Activated naive CD4-positive, alpha-beta T cell treated with Interleukin-2 at 50 U/mL for 16 hours (primary cell): ENCODE results near the gene PDE12.

Source experiments
- DNase-seq: peaks from one replicate; pipeline ENCODE4 v3.0.0-alpha.2; 2020

PDE12 gene, protein sequence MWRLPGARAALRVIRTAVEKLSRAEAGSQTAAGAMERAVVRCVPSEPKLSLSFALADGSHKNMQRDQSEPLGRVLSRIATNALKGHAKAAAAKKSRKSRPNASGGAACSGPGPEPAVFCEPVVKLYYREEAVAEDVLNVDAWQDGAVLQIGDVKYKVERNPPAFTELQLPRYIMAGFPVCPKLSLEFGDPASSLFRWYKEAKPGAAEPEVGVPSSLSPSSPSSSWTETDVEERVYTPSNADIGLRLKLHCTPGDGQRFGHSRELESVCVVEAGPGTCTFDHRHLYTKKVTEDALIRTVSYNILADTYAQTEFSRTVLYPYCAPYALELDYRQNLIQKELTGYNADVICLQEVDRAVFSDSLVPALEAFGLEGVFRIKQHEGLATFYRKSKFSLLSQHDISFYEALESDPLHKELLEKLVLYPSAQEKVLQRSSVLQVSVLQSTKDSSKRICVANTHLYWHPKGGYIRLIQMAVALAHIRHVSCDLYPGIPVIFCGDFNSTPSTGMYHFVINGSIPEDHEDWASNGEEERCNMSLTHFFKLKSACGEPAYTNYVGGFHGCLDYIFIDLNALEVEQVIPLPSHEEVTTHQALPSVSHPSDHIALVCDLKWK

DNA sequence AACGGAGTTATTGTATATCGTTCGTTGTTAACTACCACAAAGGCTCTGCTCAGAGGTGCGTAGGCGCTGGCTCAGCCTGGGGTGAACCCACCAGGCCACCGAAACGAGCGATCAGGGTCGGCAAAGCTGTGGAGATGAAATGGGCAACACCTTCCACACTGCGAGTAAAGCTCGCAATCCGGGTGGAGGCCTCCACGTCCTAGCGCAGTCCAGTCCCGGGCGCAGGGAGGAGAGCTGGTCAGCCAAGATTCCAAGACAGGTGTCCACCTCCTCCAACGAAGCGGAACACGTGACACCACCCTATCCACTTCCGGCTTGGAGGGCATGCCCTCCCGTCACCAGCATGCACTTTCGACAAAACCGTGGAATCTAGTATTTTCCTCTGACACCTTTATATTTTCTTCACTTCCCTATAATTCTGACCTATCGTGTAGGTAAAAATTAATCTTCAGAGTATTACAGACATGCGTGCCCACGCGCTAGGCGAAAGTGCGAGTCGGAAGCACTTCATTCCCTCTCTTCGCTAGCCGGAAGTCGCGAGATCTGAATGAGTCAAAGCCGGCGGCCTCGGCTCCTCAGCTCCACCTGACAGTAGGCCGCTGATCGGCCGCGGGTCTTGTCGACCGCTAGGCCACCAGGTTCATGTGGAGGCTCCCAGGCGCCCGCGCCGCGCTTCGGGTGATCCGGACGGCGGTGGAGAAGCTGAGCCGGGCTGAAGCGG is at the start of gene PDE12:
PDE12 (plus strand) TSS at position 537 of the 721 bp plus-strand sequence; CDS start at position 643, 106 bp downstream.
- DNase-seq, result peak; percentile 85

DNA sequence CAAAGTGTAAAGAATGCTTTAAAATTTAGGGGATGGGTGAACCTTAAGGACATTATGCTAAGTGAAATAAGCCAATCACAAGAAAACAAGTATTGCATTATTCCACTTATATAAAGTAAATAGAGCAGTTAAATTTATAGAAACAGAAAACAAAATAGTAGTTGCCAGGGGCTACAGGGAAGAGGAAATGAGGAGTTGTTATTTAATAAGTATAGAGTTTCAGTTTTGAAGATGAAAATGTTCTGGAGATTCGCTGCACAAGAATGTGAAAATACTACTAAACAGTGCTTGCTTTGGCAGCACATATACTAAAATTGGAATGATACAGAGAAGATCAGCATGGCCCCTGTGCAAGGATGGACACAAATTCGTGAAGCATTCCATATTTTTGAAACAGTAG is 43.9 kb upstream of the PDE12 start:
- DNase-seq, result no peak

DNA sequence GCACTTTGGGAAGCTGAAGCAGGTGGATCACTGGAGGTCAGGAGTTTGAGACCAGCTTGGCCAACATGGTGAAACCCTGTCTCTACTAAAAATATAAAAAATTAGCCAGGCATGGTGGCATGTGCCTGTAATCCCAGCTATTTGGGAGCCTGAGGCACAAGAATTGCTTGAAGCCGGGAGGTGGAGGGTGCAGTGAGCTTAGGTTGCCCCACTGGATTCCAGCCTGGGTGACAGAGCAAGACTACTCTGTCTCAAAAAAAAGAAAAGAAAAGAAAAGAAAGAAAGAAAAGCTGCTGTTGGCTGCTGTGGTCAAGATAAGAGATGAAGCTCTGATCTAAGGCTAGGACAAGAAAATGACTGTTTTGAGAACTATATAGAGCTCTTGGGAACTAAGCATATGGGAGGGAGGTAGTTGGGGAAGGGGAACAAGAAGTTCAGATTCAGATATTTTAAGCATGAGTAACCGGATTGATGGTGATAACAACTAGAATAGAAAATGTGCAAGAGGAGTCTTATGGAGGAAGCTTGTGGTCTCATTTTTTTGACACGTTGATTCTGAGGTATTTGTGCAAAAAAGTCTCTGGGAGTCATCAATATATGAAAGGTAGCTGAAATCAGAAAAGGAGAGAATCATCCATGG is 37.7 kb upstream of the PDE12 start:
- DNase-seq, result no peak

DNA sequence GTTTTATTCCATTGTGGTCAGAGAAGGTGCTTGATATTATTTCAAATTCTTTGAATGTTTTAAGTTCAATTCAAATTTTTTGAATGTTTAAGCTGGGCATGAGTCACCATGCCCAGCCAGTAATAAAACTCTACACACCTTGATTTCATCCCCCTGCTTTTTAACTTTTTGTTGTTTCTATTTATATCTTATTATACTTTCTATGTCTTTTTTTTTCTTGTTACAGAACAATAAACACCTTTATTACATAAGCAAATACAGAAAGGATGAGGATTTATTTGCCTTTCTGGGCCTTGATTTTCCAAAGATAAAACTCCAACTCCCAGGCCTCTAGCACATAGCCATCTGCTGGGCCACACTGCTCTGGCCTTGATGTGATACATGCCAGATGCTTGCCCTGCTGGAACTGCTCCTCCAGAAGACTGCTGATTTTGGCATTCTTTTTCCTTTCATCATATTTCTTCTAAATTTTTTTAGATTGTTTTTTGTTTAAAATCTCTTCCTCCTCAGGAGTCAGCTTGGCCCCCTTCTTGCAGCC is 25.9 kb upstream of the PDE12 start:
- no peak for DNase-seq

DNA sequence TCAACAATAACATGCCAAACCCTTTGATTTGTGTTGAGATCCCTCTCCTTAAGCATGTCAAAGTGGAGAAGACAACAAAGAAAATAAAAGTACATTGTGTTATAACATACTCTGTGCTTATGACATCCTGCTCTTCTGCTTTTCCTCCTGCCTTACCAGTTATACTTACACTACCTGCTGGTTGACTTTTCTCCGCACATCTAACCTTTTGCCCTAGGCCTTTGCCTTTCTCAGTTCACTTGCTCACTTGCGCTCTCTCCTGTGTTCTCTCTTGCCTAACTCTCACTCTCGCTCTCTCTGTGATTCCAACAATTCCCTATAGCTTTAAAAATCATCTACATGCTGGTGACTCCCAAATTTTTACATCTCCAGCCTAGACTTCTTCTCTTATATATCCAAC is 17.6 kb upstream of the PDE12 start:
- no peak for DNase-seq

GRCh38 chr3:57544181-57545125 is 11.6 kb upstream of the PDE12 start, which contains the start of gene DNAH12:
Gene DNAH12 (minus strand): TSS chr3:57544344. CDS start chr3:57542870, 1,474 bp downstream.
- DNase-seq, result no peak

- no peak for DNase-seq
These were observed 10.3 kb upstream of the PDE12 start for GRCh38 chr3:57545636-57546268.

DNA sequence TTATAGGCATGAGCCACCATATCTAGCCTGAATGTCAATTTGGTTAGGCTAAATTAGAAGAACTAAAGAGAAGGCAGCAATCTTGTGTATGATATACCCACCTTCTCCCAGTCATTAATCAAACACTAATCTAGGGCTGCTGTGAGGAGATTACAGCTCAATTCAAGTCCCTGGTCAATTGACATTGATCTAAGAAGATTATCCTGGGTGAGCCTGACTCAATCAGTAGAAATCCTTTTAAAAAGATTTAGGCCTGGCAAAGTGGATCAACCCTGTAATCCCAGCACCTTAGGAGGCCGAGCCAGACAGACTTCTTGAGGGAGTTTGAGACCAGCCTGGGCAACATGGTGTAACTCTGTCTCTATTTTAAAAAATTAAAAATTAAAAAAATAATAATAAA is 9.5 kb upstream of the PDE12 start:
- no peak for DNase-seq

GRCh38 chr3:57555306-57555705 is 768 bp upstream of the PDE12 start:
- peak; percentile 11 for DNase-seq

GRCh38 chr3:57556459-57557084 is 498 bp downstream of the PDE12 start:
- DNase-seq, result peak; percentile 39

DNA sequence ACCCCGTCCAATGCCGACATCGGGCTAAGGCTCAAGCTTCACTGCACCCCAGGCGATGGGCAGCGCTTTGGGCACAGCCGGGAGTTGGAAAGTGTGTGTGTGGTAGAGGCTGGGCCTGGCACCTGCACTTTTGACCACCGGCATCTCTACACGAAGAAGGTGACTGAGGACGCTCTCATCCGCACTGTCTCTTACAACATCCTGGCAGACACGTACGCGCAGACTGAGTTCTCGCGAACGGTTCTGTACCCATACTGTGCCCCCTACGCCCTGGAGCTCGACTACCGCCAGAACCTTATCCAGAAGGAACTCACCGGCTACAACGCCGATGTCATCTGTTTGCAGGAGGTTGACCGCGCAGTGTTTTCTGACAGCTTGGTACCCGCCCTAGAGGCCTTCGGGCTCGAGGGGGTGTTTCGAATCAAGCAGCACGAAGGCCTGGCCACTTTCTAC is 1.0 kb downstream of the PDE12 start:
- DNase-seq, result peak; percentile 43

DNA sequence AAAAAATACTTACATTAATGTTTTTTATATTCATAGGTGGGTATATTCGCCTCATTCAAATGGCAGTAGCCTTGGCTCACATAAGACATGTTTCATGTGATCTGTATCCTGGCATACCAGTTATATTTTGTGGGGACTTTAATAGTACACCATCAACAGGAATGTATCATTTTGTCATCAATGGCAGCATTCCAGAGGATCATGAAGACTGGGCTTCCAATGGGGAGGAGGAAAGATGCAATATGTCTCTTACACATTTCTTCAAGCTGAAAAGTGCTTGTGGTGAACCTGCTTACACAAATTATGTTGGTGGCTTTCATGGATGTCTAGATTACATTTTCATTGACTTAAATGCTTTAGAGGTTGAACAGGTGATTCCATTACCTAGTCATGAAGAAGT is 3.5 kb downstream of the PDE12 start:
- DNase-seq, result no peak

DNA sequence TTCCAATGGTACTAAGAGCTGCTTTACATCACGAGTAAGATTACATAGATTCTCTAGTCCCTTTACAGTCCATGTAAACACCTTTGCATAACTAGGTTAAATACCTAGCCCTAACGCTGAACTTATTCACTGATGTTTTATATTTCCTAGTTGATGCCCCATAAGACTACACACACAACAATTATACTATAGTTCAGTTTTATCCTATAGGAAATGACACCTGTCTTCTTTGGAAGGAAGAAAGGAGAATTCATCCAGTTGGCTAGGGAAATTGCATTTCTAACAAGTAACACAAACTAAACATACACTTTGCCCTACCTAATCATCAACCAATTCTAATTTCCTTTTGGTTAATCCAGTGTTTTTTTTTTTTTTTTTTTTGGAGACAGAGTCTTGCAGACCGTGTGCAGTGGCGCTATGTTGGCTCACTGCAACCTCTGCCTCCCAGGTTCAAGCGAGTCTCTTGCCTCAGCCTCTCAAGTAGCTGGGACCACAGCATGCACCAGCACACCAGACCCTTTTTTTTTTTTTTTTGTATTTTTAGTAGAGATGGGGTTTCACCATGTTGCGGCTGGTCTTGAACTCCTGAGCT is 13.9 kb downstream of the PDE12 start:
- no peak for DNase-seq

GRCh38 chr3:57570878-57571277 is 14.8 kb downstream of the PDE12 start:
- no peak for DNase-seq

GRCh38 chr3:57572096-57572495 is 16.0 kb downstream of the PDE12 start:
- no peak for DNase-seq

GRCh38 chr3:57575966-57576626 is 20.0 kb downstream of the PDE12 start:
- no peak for DNase-seq

DNA sequence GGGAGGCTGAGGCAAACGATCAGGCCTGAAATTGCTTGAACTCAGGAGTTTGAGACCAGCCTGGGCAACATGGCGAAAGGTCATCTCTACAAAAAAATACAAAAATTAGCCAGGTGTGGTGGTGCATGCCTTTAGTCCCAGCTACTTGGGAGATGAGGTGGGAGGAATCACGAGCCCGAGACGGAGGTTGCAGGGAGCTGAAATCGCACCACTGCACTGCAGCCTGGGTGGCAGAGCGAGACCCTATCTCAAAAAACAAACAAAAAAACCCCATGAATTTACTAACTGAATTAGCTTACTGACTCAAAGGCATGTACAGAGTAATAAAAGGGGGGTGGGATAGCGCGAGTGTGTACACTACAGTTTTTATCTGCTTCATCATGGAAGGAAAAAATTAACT is 21.7 kb downstream of the PDE12 start:
- DNase-seq, result no peak

GRCh38 chr3:57582474-57583168 is 26.5 kb downstream of the PDE12 start:
- DNase-seq, result no peak

- DNase-seq, result no peak
These were observed 27.5 kb downstream of the PDE12 start for GRCh38 chr3:57583544-57583943.
